Measurements from ENCODE around the gene GOLGA3.

GOLGA3 gene

GRCh38 chr12:132735496-132735895 is 93.2 kb downstream of the GOLGA3 start:
- no peak for TF ChIP-seq HDGF (IDR thresholded peaks at IDR 0.05; ENCODE audit: borderline replicate concordance)
- no peak for TF ChIP-seq ARNT (IDR thresholded peaks at IDR 0.05)
- no peak for TF ChIP-seq ZNF384 (IDR thresholded peaks at IDR 0.05)
- TF ChIP-seq TARDBP (IDR thresholded peaks at IDR 0.05), result no peak
- TF ChIP-seq FOXA1 (IDR thresholded peaks at IDR 0.05), result no peak
- TF ChIP-seq FOXK2 (IDR thresholded peaks at IDR 0.05), result no peak
- no peak for TF ChIP-seq PKNOX1 (IDR thresholded peaks at IDR 0.05)
- TF ChIP-seq SUZ12 (IDR thresholded peaks at IDR 0.05), result no peak
- CTCF ChIA-PET, result no interaction called here
- POLR2A ChIA-PET, result no interaction called here
- no peak for DNase-seq (ENCODE audit: extremely low spot score)

- no peak for DNase-seq (ENCODE audit: extremely low spot score)
- no peak for TF ChIP-seq ARNT (IDR thresholded peaks at IDR 0.05)
- no peak for TF ChIP-seq ELF4 (IDR thresholded peaks at IDR 0.05)
- TF ChIP-seq NFRKB (IDR thresholded peaks at IDR 0.05), result no peak
- TF ChIP-seq SUZ12 (IDR thresholded peaks at IDR 0.05), result no peak
- no peak for TF ChIP-seq TARDBP (IDR thresholded peaks at IDR 0.05)
- TF ChIP-seq BHLHE40 (IDR thresholded peaks at IDR 0.05; ENCODE audit: borderline replicate concordance), result no peak
- no peak for TF ChIP-seq L3MBTL2 (conservative IDR thresholded peaks at IDR 0.05)
- TF ChIP-seq FOXM1 (IDR thresholded peaks at IDR 0.05; ENCODE audit: borderline replicate concordance), result no peak
- TF ChIP-seq CTBP1 (IDR thresholded peaks at IDR 0.05; ENCODE audit: borderline replicate concordance), result no peak
- TF ChIP-seq HDGF (IDR thresholded peaks at IDR 0.05; ENCODE audit: borderline replicate concordance), result no peak
- no peak for TF ChIP-seq SP1 (IDR thresholded peaks at IDR 0.05)
- no peak for TF ChIP-seq FOXA1 (IDR thresholded peaks at IDR 0.05)
- no peak for TF ChIP-seq ZNF384 (IDR thresholded peaks at IDR 0.05)
- TF ChIP-seq FOXK2 (IDR thresholded peaks at IDR 0.05), result no peak
- no peak for TF ChIP-seq PKNOX1 (IDR thresholded peaks at IDR 0.05)
- no peak for TF ChIP-seq LEF1 (IDR thresholded peaks at IDR 0.05; ENCODE audit: borderline replicate concordance)
- CTCF ChIA-PET, result no interaction called here
- POLR2A ChIA-PET, result no interaction called here
Observed at GRCh38 chr12:132734206-132734605, 94.5 kb downstream of the GOLGA3 start.

- ChIA-PET CTCF (no interaction called here), POLR2A (interaction anchor here (0.9 kb wide), 1 partner anchor 21 kb away, joined by 3 read pairs; the partner anchor contains the start of gene PGAM5)
- no peak for TF ChIP-seq ELF4 (IDR thresholded peaks at IDR 0.05)
- no peak for TF ChIP-seq BHLHE40 (IDR thresholded peaks at IDR 0.05; ENCODE audit: borderline replicate concordance)
- no peak for TF ChIP-seq ZNF384 (IDR thresholded peaks at IDR 0.05)
- TF ChIP-seq FOXM1 (IDR thresholded peaks at IDR 0.05; ENCODE audit: borderline replicate concordance), result no peak
- TF ChIP-seq L3MBTL2 (conservative IDR thresholded peaks at IDR 0.05), result no peak
- TF ChIP-seq TARDBP (IDR thresholded peaks at IDR 0.05), result no peak
- no peak for TF ChIP-seq SP1 (IDR thresholded peaks at IDR 0.05)
- TF ChIP-seq PKNOX1 (IDR thresholded peaks at IDR 0.05), result no peak
- no peak for TF ChIP-seq ARNT (IDR thresholded peaks at IDR 0.05)
- no peak for TF ChIP-seq LEF1 (IDR thresholded peaks at IDR 0.05; ENCODE audit: borderline replicate concordance)
- TF ChIP-seq NFRKB (IDR thresholded peaks at IDR 0.05), result no peak
- no peak for TF ChIP-seq FOXK2 (IDR thresholded peaks at IDR 0.05)
- TF ChIP-seq FOXA1 (IDR thresholded peaks at IDR 0.05), result no peak
- no peak for TF ChIP-seq CTBP1 (IDR thresholded peaks at IDR 0.05; ENCODE audit: borderline replicate concordance)
- no peak for DNase-seq (ENCODE audit: extremely low spot score)
Observed at GRCh38 chr12:132731574-132731973, 97.1 kb downstream of the GOLGA3 start.

GRCh38 chr12:132730353-132730752 is 98.3 kb downstream of the GOLGA3 start:
- POLR2A ChIA-PET, result interaction anchor here (0.9 kb wide), 1 partner anchor 11 kb away, joined by 3 read pairs; no protein-coding TSS in a partner anchor
- no peak for DNase-seq (ENCODE audit: extremely low spot score)
- CTCF ChIA-PET, result no interaction called here
- TF ChIP-seq ZNF384 (IDR thresholded peaks at IDR 0.05) (no peak), PKNOX1 (IDR thresholded peaks at IDR 0.05) (no peak), FOXK2 (IDR thresholded peaks at IDR 0.05) (no peak), FOXM1 (IDR thresholded peaks at IDR 0.05; ENCODE audit: borderline replicate concordance) (no peak), SP1 (IDR thresholded peaks at IDR 0.05) (no peak), NFRKB (IDR thresholded peaks at IDR 0.05) (no peak), ARNT (IDR thresholded peaks at IDR 0.05) (no peak), TARDBP (IDR thresholded peaks at IDR 0.05) (no peak), CTBP1 (IDR thresholded peaks at IDR 0.05; ENCODE audit: borderline replicate concordance) (no peak), HDGF (IDR thresholded peaks at IDR 0.05; ENCODE audit: borderline replicate concordance) (no peak), BHLHE40 (IDR thresholded peaks at IDR 0.05; ENCODE audit: borderline replicate concordance) (no peak), LEF1 (IDR thresholded peaks at IDR 0.05; ENCODE audit: borderline replicate concordance) (no peak)

- DNase-seq (ENCODE audit: extremely low spot score), result no peak
- POLR2A ChIA-PET, result no interaction called here
- TF ChIP-seq NFRKB (IDR thresholded peaks at IDR 0.05) (no peak), LEF1 (IDR thresholded peaks at IDR 0.05; ENCODE audit: borderline replicate concordance) (no peak)
- CTCF ChIA-PET, result no interaction called here
Observed at GRCh38 chr12:132729541-132730320, 98.9 kb downstream of the GOLGA3 start.

- CTCF ChIA-PET, result no interaction called here
- POLR2A ChIA-PET, result no interaction called here
- TF ChIP-seq FOXK2 (IDR thresholded peaks at IDR 0.05) (no peak), CTBP1 (IDR thresholded peaks at IDR 0.05; ENCODE audit: borderline replicate concordance) (no peak), ZNF384 (IDR thresholded peaks at IDR 0.05) (no peak), L3MBTL2 (conservative IDR thresholded peaks at IDR 0.05) (no peak)
- DNase-seq (ENCODE audit: extremely low spot score), result no peak
Observed at GRCh38 chr12:132728502-132728901, 100.2 kb downstream of the GOLGA3 start.

All from HEK293T (cell line).